HAP-1 (cell line): ENCODE measurements around the gene NF1.

Experiments
- DNase-seq, 2 experiments: peaks; one replicate each; pipeline ENCODE4 v3.0.0-alpha.2; 2016 to 2020; ENCODE audit warnings: low spot score in 2 of 2
- H3K27me3 ChIP-seq: fragments of 250-450 bp; sonication (Bioruptor Pico); 2 replicates; pipeline ENCODE4 v1.5.1; 2020; ENCODE audit warnings: low read depth, mild to moderate bottlenecking, moderate library complexity
- H3K36me3 ChIP-seq: fragments of 250-450 bp; sonication (Bioruptor Pico); replicated peaks from 2 replicates; pipeline ENCODE4 v1.5.1; 2020; ENCODE audit warnings: mild to moderate bottlenecking
- H3K4me1 ChIP-seq: fragments of 250-450 bp; sonication (Bioruptor Pico); 2 replicates; pipeline ENCODE4 v1.5.1; 2020; ENCODE audit warnings: mild to moderate bottlenecking
- H3K4me3 ChIP-seq: fragments of 250-450 bp; sonication (Bioruptor Pico); 2 replicates; pipeline ENCODE4 v1.5.1; 2020; ENCODE audit warnings: mild to moderate bottlenecking, moderate library complexity
- H3K9me3 ChIP-seq: fragments of 250-450 bp; sonication (Bioruptor Pico); 2 replicates; pipeline ENCODE4 v1.5.1; 2020; ENCODE audit warnings: mild to moderate bottlenecking, moderate library complexity
- in situ Hi-C: fragments of 300-500 bp; cut with MboI; formaldehyde crosslinking; loops from 3 replicates; pipeline ENCODE4 v1.14.3; 2020; ENCODE audit warnings: low sequenced_read_pairs, inconsistent platforms, mixed read lengths

NF1 gene

DNA sequence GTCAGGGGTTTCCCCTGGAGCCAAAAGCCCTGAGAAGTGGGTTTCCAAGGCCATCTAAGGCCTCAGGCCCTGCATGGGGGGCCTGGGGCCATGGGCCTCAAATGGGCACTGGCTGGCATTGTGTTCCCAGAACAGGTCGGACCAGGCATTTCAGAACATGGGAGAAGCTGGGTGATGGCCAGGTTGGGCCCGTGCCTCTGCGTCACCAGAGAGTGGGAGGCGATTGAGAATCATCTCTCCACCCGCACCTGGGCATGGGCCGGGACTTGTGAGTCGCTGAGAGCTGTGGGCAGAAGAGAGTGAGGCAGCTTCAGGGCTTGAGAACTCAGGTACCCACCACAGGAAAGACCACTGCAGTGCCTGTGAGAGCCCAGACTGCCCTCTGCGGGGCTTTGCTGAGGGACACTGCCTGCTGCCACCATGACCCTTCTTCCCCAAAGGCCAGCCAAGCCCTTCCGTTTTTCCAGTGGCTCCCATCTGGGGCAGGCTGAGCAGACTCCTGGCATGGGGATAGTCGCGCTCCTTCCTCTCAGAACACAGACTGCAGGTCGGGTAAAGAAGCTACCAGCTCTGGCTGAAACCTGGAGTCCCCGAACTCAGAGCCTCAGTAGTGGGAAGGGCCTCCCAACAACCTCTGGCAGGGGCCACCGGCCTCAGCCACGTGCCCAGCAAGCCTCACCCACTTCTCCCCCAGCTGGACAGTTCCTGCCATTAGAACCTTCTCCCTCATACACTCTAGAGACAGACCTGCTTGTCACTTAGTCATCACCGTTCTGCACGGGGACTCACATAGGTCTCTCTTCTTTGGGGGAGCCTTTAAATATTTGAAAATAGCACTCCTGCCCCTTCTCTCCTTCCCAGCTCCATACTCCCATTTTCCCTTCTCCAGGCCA is 298.3 kb downstream of the NF1 start:
- H3K4me3 ChIP-seq, result peak overlapping the region; percentile 34; the same call in 1 of the 2 replicates
- H3K27me3 ChIP-seq, result no peaks in the 10 kb centered on the region
- DNase-seq, result no peak
- H3K36me3 ChIP-seq, result no peaks in the 10 kb centered on the region
- in situ Hi-C loops, result no loop called here
- no peaks in the 10 kb centered on the region for H3K4me1 ChIP-seq
- no peaks in the 10 kb centered on the region for H3K9me3 ChIP-seq

DNA sequence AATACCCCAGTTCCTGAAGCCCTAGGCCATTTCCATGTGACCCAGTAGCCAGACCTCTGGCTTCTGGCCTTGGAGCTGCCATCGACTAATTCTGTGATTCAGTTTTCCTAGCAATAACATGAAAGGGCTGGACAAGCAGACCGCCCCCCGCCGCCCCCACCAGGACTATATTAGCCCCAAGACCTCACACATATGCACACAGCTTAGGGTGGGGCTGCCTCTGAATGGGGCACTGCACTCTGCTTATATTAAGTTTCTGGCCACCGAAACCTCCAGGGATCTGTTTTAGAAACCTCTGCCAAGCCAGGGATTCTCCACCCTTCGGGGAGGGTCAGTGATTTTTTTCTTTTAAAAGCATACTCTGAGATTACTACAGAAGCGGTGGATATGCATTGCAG is 299.0 kb downstream of the NF1 start:
- Histone ChIP-seq H3K27me3 (no peaks in the 10 kb centered on the region), H3K4me1 (no peaks in the 10 kb centered on the region), H3K4me3 (no peak overlapping the region), H3K36me3 (no peaks in the 10 kb centered on the region), H3K9me3 (no peaks in the 10 kb centered on the region)
- no peak for DNase-seq
- in situ Hi-C loops, result no loop called here

DNA sequence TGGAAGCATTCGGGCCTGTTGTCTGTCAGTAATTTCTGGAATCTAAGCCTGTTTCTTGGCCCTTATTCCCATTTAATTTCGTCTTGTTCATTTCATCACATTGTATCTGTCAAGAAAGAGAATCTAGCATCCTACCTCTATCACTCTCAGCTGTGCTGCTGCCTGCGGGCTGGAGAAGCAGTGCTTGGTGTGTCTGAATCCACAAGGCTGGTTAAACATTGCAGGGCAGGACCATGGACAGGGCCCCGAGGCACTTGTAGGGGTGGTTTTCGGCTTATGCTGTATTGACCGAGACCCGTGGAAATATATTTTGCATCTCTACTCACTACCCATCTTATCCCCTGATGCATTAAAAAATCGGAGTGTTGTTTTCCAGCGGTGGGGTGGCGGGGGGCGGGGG is 299.8 kb downstream of the NF1 start:
- Histone ChIP-seq H3K4me1 (no peaks in the 10 kb centered on the region), H3K9me3 (no peaks in the 10 kb centered on the region), H3K36me3 (no peaks in the 10 kb centered on the region), H3K27me3 (no peaks in the 10 kb centered on the region), H3K4me3 (no peak overlapping the region)
- in situ Hi-C loops, result no loop called here
- DNase-seq, result peak in 1 of 2 experiments; percentile 88

DNA sequence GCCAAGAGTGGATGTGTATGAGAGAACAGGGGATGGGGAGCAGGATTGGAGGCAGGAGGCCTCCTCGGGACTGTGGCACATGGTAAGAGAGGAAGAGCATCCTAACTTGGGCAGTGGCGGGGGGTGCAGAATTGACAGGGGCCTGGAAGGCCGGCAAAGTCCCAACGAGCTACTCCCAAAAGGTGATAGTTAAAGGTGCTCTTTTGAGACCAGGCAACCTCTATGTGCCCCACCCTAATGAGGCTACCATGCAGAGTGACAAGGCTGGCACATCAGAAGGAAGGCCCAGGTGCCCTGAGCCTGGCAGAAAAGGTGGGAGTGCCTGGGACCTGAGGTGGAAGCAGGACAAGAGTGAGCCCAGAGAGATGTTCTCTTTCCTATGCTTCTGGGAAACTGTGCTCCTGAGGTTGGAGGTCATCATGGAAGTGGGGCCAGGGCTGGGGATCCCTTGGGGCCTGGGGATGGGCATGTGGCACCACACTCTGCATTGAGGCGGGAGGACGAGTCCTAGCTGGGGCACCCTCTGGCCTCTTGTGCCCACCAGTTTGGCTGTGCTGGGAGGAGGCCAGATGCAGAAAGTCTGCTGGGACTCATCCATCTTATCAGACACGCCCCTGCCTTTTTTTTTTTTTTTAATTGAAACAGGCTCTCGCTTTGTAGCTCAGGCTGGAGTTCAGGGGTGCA is 302.6 kb downstream of the NF1 start:
- Histone ChIP-seq H3K4me3 (no peak overlapping the region), H3K36me3 (no peaks in the 10 kb centered on the region), H3K27me3 (no peaks in the 10 kb centered on the region), H3K9me3 (no peaks in the 10 kb centered on the region), H3K4me1 (no peaks in the 10 kb centered on the region)
- in situ Hi-C loops, result no loop called here
- no peak for DNase-seq

DNA sequence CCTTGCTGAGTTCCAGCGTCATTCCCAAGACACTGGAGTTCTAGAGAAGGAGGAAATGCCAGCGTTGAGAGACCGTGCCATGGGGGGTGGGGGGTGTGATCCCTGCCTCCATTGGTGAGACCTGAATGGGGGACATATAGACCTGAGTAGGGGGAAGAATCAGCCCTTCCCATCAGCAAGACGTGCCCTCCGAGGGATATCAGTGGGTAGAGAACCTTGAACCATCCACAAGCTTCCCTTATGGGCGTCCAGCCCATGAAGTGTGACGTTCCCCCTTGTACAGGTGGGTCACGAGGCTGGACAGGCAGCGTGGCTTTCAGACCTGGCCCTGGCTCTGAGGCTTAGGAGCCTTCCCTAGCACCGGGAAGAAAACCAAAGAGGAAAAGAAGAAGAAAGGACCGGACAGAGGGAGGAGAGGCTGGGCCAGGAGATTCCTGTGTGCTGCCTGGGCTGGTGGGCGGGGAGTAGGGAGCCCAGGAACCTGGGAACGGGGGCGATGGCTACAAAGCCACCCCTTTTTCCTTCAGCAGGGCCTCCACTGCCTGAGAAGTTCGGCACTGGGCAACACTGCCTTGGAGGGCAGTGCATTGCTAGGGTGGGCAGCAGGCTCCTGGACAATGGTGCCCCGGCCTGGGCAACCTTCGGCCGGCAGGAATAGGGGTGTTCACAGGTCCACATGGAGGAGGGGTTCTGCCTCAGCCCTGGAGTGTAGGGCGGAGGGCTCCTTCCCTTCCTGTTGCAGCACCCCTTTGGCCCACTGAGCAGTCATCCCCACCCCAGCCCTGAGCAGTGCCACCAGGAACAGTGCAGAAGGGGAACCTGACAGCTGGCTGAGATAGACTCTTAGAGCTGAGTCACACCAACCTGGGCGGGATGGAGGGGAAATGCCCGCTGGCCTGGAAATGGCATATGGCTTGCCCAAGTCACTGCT is 303.9 kb downstream of the NF1 start:
- no peak for DNase-seq
- Histone ChIP-seq H3K9me3 (no peaks in the 10 kb centered on the region), H3K4me3 (no peak overlapping the region), H3K36me3 (no peaks in the 10 kb centered on the region), H3K27me3 (no peaks in the 10 kb centered on the region), H3K4me1 (no peaks in the 10 kb centered on the region)
- in situ Hi-C loops, result no loop called here

DNA sequence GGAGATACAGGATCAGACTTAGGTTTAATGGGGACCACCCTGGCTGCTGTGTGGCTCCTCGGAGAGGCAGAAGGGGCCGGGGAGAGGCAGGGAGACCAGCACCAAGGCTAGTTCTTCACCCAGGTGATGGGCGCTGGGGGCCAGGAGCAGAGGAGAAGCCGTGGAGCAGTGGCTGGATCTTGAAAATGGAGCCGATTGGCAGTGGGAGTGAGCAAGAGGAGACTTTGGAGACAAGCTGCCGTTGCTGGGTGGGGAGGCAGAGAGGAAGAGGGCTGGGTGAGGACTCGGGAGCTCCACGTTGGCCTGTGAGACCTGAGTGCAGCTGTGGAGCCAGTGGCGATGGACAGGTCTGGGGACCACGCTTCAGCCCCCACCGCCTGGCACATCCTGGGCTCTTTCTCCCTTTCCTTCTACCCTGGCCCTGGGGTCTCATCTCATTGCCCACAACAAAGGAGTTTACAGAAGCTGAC is 305.7 kb downstream of the NF1 start:
- Histone ChIP-seq H3K4me1 (no peaks in the 10 kb centered on the region), H3K36me3 (no peaks in the 10 kb centered on the region), H3K9me3 (no peaks in the 10 kb centered on the region), H3K27me3 (no peaks in the 10 kb centered on the region), H3K4me3 (no peak overlapping the region)
- no peak for DNase-seq
- in situ Hi-C loops, result no loop called here

DNA sequence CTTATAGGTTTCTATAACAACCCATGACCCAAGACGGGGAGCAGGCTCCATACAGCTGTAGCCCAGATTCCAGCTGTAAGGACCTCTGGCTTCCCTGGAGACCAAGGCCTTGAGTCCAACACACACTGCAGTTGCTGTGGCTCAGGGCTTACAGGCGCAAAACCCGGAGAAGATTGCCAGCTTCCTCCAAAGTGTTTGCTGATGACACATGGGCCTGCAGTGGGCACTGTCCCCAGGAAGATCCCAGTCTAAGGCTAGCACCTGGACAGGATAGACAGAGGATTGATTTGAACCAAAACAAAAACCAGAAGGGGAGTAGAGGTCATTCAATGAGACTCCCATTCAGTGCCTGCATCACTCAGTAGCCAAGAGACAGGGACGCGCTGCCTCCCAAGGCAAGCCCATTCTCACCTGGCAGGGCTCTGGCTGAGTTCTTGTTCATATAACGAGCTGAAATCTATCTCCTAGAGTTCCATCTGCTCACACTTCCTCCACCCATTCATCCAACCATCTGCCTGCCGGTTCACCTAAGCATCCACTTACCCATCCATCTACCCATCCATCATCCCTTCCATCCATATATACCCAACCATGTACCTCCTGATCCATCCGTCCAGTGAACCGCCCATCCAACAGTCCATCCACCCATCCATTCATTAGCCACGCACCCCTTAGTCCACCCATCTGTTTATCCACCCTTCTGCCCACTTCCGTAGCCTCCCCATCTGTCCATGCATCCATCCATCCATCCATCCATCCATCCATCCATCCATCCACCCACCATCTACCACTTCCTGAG is 306.9 kb downstream of the NF1 start:
- Histone ChIP-seq H3K4me3 (no peak overlapping the region), H3K36me3 (no peaks in the 10 kb centered on the region), H3K9me3 (no peaks in the 10 kb centered on the region), H3K4me1 (no peaks in the 10 kb centered on the region), H3K27me3 (no peaks in the 10 kb centered on the region)
- in situ Hi-C loops, result no loop called here
- no peak for DNase-seq

DNA sequence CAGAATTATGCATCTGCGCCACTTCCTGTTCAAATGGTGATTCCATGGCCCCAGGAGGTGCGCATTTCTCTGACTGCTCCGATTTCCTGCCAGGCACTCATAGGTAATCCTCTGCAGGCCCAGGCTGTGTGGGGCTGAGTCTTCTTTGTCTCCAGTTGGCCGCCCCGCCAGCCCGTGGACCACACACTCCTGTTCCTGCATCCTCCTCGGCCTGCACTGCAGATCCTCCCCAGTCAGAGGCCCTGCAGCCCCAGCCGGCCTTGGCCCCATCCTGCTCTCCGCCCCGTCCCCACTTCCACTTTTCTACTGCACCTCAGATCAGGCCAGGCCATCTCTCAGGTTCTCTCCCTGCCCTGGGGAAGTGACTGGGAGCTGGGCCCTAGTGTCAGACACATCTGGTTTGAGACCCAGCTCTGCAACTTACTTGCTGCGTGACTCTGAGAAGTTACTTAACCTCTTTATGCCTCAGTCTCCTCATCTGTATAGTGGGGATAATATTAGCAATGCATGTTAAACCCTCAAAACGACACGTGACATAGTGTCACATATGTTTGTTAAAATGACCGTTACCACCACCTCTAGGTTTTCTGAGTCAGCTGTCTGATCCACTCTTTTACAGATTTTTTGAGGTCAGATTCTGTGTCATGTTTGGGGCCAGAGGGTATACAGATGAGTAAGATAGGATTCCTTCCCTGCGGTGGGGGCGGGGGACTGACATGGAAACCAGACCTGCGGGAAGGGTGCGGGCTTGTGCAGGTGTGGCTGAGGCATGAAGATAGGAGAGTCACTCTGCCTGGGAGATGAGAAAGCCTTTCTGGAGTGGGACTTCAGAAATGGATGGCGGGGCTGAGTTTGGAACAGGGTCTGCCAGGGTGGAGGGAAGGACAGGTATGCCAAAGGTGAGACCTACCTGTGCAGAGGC is 309.5 kb downstream of the NF1 start:
- in situ Hi-C loops, result no loop called here
- Histone ChIP-seq H3K9me3 (no peaks in the 10 kb centered on the region), H3K36me3 (no peaks in the 10 kb centered on the region), H3K27me3 (no peaks in the 10 kb centered on the region), H3K4me3 (no peak overlapping the region), H3K4me1 (no peaks in the 10 kb centered on the region)
- no peak for DNase-seq

DNA sequence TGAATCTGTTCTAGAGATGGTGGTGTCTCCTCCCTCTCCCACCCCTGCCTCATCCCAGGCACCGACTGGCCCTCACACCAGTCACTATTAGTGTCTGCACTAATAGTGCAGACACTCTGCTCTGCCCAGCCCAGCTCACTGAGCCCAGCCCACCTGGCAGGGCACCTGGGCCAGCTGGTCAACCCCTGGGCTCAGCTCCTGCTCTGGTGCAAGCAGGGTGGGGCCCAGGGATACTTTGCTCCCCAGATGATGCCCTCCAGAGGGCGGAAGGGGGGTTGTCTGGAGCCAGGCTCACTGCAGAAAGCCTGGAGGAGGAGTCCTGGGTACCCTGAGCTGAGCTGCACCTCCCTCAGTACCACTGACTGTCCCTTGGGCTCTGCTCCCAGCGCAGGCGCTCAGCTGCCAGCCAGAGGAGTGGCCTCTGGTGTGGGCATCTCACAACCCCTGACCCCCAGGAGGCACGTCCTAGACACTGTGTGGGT is 311.2 kb downstream of the NF1 start:
- Histone ChIP-seq H3K4me1 (no peaks in the 10 kb centered on the region), H3K4me3 (no peak overlapping the region), H3K9me3 (no peaks in the 10 kb centered on the region), H3K36me3 (no peaks in the 10 kb centered on the region), H3K27me3 (no peaks in the 10 kb centered on the region)
- in situ Hi-C loops, result no loop called here
- no peak for DNase-seq

DNA sequence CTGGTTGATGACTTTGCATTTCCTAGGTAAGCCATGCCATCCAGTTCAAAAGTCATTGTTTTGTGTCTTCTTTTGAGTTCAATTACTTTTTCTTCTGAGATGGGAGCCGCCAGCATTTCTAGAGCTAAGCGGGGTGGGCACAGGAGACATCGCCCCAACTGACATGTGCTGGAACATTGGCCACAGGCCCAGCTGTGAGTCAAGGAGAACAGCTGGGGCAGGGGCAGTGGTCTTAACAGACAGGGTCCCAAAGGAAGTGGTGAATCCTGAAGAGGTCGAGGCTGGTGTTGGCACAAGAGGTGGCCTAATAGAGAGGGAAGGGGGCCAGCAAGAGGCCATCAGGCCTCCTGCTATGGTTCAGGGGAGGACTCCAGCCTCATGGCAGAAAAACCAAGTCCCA is 313.8 kb downstream of the NF1 start:
- H3K4me3 ChIP-seq, result no peak overlapping the region
- H3K27me3 ChIP-seq, result no peaks in the 10 kb centered on the region
- H3K36me3 ChIP-seq, result no peaks in the 10 kb centered on the region
- in situ Hi-C loops, result no loop called here
- no peaks in the 10 kb centered on the region for H3K9me3 ChIP-seq
- DNase-seq, result no peak
- no peaks in the 10 kb centered on the region for H3K4me1 ChIP-seq

DNA sequence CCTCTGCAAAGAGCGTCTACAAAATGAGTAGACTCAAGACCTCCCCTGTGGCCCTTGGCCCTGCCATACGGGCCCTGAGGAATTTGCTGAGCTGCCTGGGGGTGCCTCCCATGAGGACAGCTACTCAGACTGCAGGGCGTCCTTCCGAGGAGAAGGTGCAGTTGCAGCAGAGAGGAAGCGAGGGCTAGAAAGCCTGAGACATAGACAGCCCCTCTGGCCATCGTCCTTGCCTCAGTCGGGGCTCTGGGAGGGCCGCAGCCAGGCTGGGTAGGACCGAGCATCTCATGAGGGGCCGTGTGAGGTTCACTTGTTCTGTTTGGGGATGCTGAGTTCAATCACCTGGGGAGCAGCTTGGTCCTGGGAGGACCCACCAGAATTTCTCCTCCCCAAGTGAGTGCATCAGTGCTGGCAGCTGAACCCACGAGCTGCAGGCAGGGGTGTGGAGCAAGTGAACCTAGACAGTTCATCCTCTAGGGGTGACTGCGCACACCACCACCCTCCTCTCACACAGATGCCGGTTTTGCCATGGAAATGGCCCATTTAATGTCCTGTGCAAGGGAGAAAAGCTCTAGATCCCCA is 317.0 kb downstream of the NF1 start:
- H3K9me3 ChIP-seq, result no peaks in the 10 kb centered on the region
- no peaks in the 10 kb centered on the region for H3K36me3 ChIP-seq
- no peak overlapping the region for H3K4me3 ChIP-seq
- in situ Hi-C loops, result no loop called here
- H3K4me1 ChIP-seq, result no peaks in the 10 kb centered on the region
- DNase-seq, result no peak
- no peaks in the 10 kb centered on the region for H3K27me3 ChIP-seq

DNA sequence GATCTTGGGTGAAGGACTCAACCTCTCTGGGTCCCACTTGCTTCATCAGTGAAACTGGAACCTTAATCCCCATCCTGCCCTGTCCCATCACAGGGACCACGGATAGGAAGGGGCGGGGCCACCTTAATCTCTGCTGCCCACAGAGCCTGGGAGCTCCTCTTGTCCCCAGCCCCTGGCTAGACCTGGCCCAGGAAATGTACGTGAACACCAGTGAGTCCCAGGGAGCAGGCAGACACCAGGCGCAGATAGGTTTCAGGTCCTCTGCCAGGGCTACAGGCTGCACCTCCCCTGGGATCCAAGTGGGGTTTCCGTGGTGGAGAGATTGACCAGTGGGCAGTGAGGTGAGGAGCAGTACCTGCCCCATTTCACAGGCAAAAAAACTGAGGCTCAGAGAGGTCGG is 317.7 kb downstream of the NF1 start:
- no peak for DNase-seq
- in situ Hi-C loops, result no loop called here
- Histone ChIP-seq H3K4me1 (no peaks in the 10 kb centered on the region), H3K4me3 (no peak overlapping the region), H3K36me3 (no peaks in the 10 kb centered on the region), H3K9me3 (no peaks in the 10 kb centered on the region), H3K27me3 (no peaks in the 10 kb centered on the region)
